HepG2 (cell line): ENCODE measurements around the gene PXMP4. TPM values are rescaled to one million over a fixed set of nuclear protein-coding genes. Genes with fewer than 3 reads are reported as not detected.
A peak's percentile ranks its signal among the peaks of the same experiment; 100 is the strongest.

ENCODE experiments used
- AGO2 ChIP-seq: fragments of 200-400 bp; formaldehyde crosslinking; optimal IDR thresholded peaks from 2 replicates; pipeline ENCODE3; 2017; ENCODE audit warnings: mild to moderate bottlenecking, low read depth, low read length, moderate library complexity
- CCAR2 ChIP-seq: fragments of 200-400 bp; formaldehyde crosslinking; optimal IDR thresholded peaks from 2 replicates; pipeline ENCODE3; 2018; ENCODE audit warnings: low read depth, mild to moderate bottlenecking, low read length, moderate library complexity
- CEBPG ChIP-seq: IDR thresholded peaks from 2 replicates; pipeline ENCODE4 v1.6.1; 2016
- EHMT2 ChIP-seq: fragments of 200-600 bp; sonication (generic); IDR thresholded peaks from 2 replicates; pipeline ENCODE4 v1.7.0; 2017; ENCODE audit warnings: antibody characterized with exemption, low read depth, low read length, borderline replicate concordance
- FOXK2 ChIP-seq: fragments of 450-650 bp; IDR thresholded peaks from 2 replicates; pipeline ENCODE4 v1.6.1; 2016
- GZF1 ChIP-seq: sonication (generic); formaldehyde crosslinking; IDR thresholded peaks from 2 replicates; pipeline ENCODE4 v1.5.1; 2020; ENCODE audit warnings: mild to moderate bottlenecking, missing genetic modification reagents
- KMT2B ChIP-seq: IDR thresholded peaks from 2 replicates; pipeline ENCODE4 v1.6.1; 2016; ENCODE audit warnings: missing genetic modification reagents, missing compliant biosample characterization
- MYNN ChIP-seq: sonication (generic); formaldehyde crosslinking; IDR thresholded peaks from 2 replicates; pipeline ENCODE4 v1.4.0; 2020; ENCODE audit warnings: mild to moderate bottlenecking, low read depth, missing genetic modification reagents
- RORA ChIP-seq: sonication (generic); formaldehyde crosslinking; IDR thresholded peaks from 2 replicates; pipeline ENCODE4 v1.5.0; 2020; ENCODE audit warnings: mild to moderate bottlenecking, missing genetic modification reagents, moderate library complexity
- SMAD9 ChIP-seq: sonication (generic); formaldehyde crosslinking; IDR thresholded peaks from 2 replicates; pipeline ENCODE4 v1.5.1; 2020; ENCODE audit warnings: mild to moderate bottlenecking, missing genetic modification reagents
- SRSF1 ChIP-seq: fragments of 200-400 bp; formaldehyde crosslinking; optimal IDR thresholded peaks from 2 replicates; pipeline ENCODE3; 2017; ENCODE audit warnings: mild to moderate bottlenecking, low read depth, low read length, moderate library complexity
- TEF ChIP-seq: sonication (generic); formaldehyde crosslinking; IDR thresholded peaks from 2 replicates; pipeline ENCODE4 v1.5.0; 2020; ENCODE audit warnings: missing genetic modification reagents
- ZC3H4 ChIP-seq: sonication (generic); formaldehyde crosslinking; IDR thresholded peaks from 2 replicates; pipeline ENCODE4 v1.4.0; 2020; ENCODE audit warnings: missing genetic modification reagents, borderline replicate concordance
- ZNF207 ChIP-seq: fragments of 450-650 bp; IDR thresholded peaks from 2 replicates; pipeline ENCODE4 v1.6.1; 2016; ENCODE audit warnings: antibody characterized with exemption, borderline replicate concordance
- ZNF740 ChIP-seq: sonication (generic); formaldehyde crosslinking; IDR thresholded peaks from 2 replicates; pipeline ENCODE4 v1.4.0; 2020; ENCODE audit warnings: missing genetic modification reagents
- polyA plus RNA-seq, 8 experiments: library from polyadenylated mRNA; depleted of rRNA in 3 of 8; stranded (reverse) in 7 of 8; unstranded in 1 of 8; fragments of >200 nt; fragmentation: Illumina TruSeq in 4 of 8; extraction: Trizol in 4 of 8; gene quantifications; 2 replicates each; pipeline versions ENCODE4 v1.2.1 to v1.2.3, GENCODE V29; 2011 to 2016; ENCODE audit warnings: low read depth in 4 of 8, missing spikeins in 1 of 8, mixed read lengths in 1 of 8; ENCODE audit not compliant: insufficient read depth in 1 of 8
- total RNA-seq, 5 experiments: library from RNA; depleted of rRNA; stranded (reverse); fragments of >200 nt; fragmentation: Illumina TruSeq; extraction: Trizol; gene quantifications; 2 replicates each; pipeline ENCODE4 v1.2.3, GENCODE V29; 2016; ENCODE audit warnings: low read depth in 1 of 5
- TF ChIP-seq, protein P1 (sequence below): sonication (generic); formaldehyde crosslinking; IDR thresholded peaks from 2 replicates; pipeline ENCODE4 v1.9.0; 2022; ENCODE audit warnings: missing genetic modification reagents, mild to moderate bottlenecking, borderline replicate concordance
- TF ChIP-seq, protein P2 (sequence below): sonication (generic); formaldehyde crosslinking; IDR thresholded peaks from 2 replicates; pipeline ENCODE4 v1.4.0; 2020; ENCODE audit warnings: missing genetic modification reagents

PXMP4 gene
- total and polyA plus RNA-seq, 2 of the 13 experiments (the other 11 are each of a cell fraction or from before 2014, with no cell fraction given): not detected

GRCh38 chr20:33654680-33655161 lies 65.4 kb downstream of the PXMP4 start (continued):
- no peak for TF ChIP-seq EHMT2
- no peak for TF ChIP-seq GZF1 (CRISPR knock-in tag)
- peak; percentile 93 for TF ChIP-seq AGO2
- TF ChIP-seq SRSF1: no peak
- TF ChIP-seq ZC3H4 (CRISPR knock-in tag): no peak
- no peak for TF ChIP-seq KMT2B
- TF ChIP-seq MYNN (CRISPR knock-in tag): no peak
- no peak for TF ChIP-seq RORA (CRISPR knock-in tag)
- no peak for TF ChIP-seq SMAD9
- TF ChIP-seq, protein P1, sequence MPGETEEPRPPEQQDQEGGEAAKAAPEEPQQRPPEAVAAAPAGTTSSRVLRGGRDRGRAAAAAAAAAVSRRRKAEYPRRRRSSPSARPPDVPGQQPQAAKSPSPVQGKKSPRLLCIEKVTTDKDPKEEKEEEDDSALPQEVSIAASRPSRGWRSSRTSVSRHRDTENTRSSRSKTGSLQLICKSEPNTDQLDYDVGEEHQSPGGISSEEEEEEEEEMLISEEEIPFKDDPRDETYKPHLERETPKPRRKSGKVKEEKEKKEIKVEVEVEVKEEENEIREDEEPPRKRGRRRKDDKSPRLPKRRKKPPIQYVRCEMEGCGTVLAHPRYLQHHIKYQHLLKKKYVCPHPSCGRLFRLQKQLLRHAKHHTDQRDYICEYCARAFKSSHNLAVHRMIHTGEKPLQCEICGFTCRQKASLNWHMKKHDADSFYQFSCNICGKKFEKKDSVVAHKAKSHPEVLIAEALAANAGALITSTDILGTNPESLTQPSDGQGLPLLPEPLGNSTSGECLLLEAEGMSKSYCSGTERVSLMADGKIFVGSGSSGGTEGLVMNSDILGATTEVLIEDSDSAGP: no peak
- no peak for TF ChIP-seq TEF (CRISPR knock-in tag)
- no peak for TF ChIP-seq ZNF740
- TF ChIP-seq CEBPG: no peak
- TF ChIP-seq FOXK2: no peak
- no peak for TF ChIP-seq CCAR2
- no peak for TF ChIP-seq ZNF207
- TF ChIP-seq, protein P2, sequence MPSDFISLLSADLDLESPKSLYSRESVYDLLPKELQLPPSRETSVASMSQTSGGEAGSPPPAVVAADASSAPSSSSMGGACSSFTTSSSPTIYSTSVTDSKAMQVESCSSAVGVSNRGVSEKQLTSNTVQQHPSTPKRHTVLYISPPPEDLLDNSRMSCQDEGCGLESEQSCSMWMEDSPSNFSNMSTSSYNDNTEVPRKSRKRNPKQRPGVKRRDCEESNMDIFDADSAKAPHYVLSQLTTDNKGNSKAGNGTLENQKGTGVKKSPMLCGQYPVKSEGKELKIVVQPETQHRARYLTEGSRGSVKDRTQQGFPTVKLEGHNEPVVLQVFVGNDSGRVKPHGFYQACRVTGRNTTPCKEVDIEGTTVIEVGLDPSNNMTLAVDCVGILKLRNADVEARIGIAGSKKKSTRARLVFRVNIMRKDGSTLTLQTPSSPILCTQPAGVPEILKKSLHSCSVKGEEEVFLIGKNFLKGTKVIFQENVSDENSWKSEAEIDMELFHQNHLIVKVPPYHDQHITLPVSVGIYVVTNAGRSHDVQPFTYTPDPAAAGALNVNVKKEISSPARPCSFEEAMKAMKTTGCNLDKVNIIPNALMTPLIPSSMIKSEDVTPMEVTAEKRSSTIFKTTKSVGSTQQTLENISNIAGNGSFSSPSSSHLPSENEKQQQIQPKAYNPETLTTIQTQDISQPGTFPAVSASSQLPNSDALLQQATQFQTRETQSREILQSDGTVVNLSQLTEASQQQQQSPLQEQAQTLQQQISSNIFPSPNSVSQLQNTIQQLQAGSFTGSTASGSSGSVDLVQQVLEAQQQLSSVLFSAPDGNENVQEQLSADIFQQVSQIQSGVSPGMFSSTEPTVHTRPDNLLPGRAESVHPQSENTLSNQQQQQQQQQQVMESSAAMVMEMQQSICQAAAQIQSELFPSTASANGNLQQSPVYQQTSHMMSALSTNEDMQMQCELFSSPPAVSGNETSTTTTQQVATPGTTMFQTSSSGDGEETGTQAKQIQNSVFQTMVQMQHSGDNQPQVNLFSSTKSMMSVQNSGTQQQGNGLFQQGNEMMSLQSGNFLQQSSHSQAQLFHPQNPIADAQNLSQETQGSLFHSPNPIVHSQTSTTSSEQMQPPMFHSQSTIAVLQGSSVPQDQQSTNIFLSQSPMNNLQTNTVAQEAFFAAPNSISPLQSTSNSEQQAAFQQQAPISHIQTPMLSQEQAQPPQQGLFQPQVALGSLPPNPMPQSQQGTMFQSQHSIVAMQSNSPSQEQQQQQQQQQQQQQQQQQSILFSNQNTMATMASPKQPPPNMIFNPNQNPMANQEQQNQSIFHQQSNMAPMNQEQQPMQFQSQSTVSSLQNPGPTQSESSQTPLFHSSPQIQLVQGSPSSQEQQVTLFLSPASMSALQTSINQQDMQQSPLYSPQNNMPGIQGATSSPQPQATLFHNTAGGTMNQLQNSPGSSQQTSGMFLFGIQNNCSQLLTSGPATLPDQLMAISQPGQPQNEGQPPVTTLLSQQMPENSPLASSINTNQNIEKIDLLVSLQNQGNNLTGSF (CRISPR knock-in tag): no peak
